Stimulated activated CD8-positive, alpha-beta memory T cell treated with anti-CD3 and anti-CD28 coated beads, Interleukin-7, amount 100 ng/mL, for 24 hours (primary cell): ENCODE data around the gene PIP5K1B.

Experiments used
- DNase-seq: peaks from one replicate; pipeline ENCODE4 v3.0.0-alpha.2; 2020; ENCODE audit warnings: low read depth

The PIP5K1B gene

DNA sequence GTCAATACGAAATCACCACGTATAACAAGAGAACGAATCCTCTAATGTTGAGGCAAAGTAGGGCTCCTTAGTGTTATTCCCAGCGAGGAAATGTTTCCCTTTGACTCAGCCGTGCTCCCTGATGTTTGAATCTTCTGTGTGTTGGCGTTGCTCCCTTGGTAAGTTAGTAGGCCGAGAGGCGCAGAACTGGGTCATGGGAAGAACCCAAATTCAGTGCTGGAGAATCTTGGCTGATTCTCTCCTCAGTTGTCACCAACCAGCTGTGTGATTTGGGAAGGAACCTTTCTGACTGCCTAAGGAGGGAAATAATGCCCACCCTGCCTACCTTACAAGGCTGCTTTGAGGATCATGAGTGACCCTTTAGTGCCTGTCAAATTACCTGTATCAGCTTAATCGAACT lies 286.4 kb downstream of the PIP5K1B start:
- DNase-seq, result no peak

DNA sequence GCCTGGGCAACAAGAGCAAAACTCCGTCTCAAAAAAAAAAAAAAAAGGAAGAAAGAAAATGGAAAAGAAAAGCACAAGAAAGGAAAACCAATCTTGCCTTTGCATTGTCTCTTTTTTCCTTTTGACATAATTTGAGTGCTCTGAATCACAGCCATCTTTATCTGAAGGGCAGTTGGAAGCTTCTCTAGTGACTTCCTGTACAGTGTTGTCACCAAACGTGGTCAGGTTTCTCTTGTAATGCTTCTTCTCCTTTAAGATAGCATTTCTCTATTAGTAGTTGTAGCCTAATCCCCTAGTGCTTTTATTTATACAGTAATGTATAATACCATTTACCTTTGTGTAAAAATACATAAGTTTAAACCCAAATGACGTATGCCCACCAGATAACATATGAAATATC lies 290.7 kb downstream of the PIP5K1B start:
- DNase-seq, result no peak

DNA sequence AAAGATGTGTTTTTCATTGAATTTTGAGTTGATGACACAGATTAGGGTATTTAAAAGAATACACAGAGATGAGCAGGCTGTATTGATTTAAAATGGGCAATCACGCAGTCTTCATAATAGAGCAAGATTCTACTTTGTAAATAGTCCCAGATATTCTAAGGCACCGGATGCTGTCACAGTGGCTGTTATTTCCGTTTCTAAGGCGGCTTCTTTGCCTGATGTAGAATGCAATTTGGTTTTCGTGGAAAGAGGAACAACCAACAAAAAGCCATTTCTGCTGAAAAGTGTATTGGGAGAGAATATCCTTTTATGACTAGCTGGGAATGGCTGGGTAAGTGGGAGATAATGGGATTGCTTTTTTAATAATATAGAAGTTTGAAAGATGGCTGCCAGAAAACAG lies 291.4 kb downstream of the PIP5K1B start:
- no peak for DNase-seq

DNA sequence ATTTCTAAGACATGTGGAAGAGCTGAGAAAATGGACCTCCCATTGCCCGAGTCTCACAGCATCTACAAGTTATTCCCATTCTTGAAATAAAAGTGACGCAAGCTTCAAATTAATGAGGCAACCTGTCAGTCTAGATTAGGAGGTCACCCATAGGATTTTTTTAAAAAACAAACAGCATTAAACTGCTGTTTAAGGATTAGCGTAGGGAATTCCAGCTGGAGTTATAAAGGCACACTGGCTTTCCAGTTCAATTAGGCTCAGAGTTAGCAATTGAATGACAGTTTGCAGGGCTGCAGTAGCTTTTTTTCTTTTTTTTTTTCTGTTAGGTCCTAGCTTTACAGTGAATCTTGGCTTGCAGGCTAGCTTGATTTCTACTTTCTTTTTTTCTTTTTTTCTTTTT lies 292.6 kb downstream of the PIP5K1B start:
- DNase-seq, result no peak

DNA sequence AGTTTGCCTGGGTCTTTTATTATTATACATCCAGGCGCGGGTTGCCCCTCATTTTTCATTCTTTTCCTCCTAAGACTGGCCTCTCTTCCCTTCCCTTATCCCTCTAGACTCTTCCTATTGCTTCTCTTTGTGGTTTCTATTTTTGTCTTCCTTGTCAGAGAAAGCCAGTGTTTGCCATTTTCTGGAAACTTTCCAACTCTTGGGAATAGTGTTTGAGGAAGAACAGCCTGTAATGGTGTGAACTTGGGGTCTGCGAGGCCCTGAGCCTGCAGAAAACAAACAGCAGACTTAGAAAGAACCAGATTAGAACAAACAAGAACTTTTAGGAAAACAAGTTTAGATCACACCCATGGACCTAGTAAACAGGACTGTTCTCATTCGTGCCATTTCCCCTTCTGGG lies 293.3 kb downstream of the PIP5K1B start:
- DNase-seq, result no peak

- DNase-seq, result no peak
These were observed 293.8 kb downstream of the PIP5K1B start for GRCh38 chr9:68998812-68999211.

GRCh38 chr9:68999393-69000105 lies 294.5 kb downstream of the PIP5K1B start:
- peak; percentile 11 for DNase-seq

DNA sequence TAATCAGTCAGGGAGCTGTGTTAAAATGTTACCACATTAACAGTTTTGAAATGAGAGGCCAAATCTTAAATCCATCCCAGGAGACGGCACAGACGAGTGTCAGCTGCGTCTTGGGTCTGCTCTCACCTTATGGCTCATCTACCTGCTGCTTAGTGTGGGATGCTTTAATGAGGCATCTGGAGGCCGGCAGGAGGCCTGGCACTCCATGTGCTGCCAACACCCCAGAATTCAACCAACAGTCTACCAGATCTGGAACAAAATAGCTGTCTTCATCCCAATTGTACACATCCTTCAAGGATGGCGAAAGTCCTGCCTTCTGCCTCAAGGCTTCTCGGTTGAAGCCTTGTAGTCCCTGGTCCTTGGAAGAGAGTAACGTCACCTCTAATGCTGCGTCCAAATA lies 296.9 kb downstream of the PIP5K1B start:
- DNase-seq, result no peak

DNA sequence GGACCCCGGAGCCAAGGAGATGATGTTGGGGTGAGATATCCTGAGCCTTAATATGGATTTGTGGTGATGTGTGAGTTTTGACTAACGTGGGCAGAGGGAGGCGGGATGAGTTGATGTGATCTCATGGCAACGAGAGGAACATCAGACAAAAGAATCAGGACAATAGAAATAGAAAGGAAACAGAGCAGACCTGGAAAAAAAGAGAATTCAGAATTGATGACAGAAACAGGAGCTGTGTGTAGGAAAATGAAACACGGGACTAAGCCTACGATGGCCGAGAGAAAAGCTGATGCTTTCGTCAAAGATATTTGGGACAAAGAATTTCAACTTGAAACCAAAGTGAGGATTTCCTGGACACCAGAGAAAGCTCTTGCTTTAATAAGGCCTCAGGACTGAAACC lies 298.0 kb downstream of the PIP5K1B start:
- no peak for DNase-seq

- no peak for DNase-seq
These were observed 299.8 kb downstream of the PIP5K1B start for GRCh38 chr9:69004836-69005235.

GRCh38 chr9:69009708-69010107 lies 304.7 kb downstream of the PIP5K1B start:
- no peak for DNase-seq

DNA sequence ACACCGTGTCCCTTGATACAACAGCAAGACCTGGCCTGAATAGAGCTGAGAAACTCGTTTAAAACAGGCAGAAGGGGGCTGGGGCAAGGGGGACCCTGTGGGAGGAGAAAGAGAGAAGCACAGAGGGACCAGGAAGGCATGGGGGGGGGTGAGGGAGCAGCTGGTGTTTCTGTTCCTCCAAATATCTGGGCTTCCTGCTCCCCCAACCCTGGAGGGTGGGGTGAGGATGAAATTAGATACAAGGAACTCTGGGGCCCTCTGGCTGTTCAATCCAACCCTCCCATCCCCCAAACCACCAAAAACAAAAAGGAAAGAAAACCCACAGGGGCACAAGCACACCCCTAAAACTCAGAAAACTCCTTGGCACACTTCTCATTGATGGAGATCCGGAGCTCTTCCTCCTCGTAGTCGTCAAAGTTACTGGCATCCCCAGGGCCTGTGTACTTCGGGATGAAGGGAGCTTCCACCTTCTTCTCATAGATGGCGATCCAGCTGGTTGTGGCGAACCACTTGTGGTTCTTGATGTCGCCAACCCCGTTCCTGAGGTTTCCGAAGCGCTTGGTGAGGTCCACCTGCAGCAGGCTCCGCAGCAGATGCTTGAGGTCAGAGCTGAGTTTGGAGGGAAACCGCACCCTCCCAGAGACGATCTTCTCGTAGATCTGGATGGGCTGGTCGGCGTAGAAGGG lies 307.8 kb downstream of the PIP5K1B start:
- DNase-seq, result no peak

GRCh38 chr9:69013382-69013727 lies 308.3 kb downstream of the PIP5K1B start:
- no peak for DNase-seq

DNA sequence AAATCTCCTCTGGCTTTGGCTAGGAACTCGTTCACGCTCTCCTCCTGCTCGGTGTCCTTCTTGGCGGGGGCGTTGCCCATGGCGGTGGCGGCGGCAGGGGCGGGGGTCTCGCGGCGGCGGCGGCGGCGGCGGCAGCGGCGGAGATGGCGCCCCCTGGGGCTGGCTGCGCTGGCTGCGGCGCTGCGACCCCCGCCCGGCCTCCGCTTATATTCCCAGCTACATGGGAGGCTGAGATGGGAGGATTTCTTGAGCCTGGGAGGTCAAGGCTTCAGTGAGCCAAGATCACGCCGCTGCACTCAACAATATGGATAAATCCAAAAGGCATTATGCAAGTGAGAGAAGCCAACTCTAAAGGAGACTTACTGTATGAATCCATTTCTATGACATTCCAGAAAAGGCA lies 309.0 kb downstream of the PIP5K1B start, which contains the start of gene PRKACG:
PRKACG (minus strand) TSS at position 101 of the 400 bp plus-strand sequence; CDS start at position 80, 21 bp downstream.
- no peak for DNase-seq

DNA sequence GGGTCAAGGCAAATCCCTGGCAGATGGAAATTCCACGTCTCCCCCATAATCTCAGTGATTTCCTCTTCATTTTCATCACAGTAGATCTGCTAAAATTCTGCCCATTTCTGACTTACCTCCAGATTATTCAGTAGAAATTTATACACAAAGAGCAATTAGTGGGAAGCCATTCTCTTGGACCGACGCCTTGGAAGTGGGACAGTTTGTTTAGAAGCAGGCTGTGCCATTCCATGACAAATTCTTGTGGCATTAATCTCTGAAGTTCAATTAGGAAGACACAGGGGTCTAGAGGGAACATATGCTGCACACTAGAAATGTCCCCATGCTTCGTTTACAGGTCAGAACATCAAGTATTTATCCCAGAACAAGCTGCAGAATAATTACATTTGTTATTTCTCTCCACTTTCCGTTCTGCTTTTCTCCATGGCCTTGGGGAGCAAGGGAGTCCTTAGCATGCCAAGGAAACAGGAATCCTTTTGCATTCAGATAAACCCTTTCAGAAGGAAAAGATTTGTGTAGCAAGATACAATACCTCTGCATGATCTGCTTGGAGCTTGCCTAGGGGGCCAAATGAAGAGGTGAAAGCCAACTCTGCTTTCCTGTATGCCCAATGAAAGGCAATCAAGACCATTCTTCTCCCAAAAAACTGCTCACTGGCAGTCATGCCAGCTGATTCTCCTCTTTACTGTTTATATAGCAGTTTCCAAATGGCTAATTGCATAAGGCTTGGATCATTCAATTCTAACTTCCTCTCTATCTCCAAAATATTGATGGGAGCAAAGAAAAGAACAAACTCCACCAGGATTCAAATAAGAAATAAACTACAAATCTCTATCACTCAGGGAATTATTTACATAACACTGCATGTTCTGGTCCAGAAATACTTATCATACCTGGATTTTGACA lies 311.4 kb downstream of the PIP5K1B start:
- no peak for DNase-seq

DNA sequence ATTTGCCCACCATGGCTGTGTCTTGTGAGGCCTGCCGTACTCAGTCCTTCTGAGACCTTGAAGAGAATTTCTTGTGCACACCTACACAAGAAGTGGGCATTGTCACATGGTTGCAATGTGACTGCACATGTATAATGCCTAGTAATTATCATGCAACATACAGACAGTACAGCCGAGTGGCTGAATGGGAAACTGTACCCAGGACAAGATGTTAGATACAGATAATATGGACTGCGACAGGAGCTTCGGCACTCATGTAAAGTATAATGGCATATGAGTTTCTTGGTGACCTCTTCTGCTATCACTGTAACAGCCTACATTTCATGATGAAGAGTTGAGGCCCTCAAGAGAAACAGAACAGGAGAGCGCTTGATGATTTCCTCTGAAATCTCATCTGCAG lies 313.7 kb downstream of the PIP5K1B start:
- no peak for DNase-seq

DNA sequence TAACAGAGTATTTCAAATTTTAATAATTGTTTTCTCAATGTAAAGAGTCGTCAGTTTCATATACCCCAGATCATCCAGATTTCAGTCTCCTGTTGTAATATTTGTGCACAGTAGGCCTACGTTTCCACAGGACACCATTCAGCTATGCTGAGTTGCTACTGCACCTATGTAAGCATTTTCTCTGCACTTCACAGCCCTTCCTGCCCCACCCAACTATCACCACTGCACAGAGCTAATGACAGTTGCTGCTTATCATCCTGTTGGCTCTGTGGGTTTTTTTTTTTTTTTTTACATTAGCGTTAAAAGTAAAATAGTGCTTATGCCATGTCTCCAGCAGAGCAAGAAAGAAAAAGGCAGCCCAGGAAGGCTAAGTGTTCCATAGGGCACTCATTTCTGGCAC lies 314.8 kb downstream of the PIP5K1B start:
- DNase-seq, result no peak

DNA sequence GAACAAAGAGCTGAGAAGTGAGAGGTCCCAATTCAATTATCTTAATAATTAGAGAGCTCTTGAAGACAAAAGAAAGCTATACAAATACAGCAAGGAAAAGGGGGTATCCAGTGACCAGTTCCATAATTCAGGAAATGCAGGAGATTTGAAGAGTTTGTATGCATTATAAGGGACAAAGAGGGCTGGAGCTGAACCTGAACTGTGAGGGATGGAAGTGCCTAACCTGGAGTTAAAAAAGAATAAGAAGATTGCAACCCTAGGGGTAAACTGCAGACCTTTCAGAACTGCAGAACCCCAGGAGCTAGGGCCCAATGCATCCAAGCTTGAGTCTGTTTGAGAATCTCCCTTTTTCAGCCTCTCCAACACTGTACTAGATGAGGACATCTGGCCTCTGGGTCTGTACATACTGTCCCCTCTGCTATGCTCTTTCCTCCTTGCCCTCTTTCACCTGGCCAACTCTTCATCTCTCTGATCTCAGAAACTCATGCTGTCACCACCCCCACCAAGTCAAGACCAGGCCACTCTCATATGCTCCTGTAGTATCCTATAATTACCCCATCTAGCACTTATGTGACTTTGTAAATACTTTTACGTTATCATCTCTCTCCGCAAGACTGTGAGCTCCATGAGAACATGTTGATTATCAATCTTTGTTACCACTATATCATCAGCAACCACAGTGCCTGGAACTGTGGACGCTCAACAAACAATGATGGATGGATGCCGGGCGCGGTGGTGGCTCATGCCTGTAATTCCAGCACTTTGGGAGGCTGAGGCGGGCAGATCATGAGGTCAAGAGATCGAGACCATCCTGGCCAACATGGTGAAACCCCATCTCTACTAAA lies 315.5 kb downstream of the PIP5K1B start:
- DNase-seq, result no peak

DNA sequence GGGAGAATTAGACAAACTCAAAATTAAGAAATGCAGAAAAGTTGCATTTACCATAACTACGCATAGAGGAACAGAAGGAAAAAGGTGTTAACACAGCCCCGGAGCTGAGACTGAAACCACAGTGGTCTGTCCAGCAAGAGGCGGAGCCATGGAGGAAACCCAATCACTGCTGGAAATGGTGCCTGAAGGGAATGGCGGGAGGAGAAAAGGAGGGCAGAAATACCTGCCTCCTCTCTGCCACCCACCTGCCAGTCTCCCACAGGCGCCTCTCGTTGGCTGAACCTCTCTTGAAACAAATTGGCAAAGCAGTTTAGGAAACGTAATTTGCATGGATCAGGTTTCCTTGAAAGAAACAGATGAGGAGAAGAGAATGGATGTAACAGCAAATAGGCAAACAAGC lies 318.6 kb downstream of the PIP5K1B start:
- no peak for DNase-seq

DNA sequence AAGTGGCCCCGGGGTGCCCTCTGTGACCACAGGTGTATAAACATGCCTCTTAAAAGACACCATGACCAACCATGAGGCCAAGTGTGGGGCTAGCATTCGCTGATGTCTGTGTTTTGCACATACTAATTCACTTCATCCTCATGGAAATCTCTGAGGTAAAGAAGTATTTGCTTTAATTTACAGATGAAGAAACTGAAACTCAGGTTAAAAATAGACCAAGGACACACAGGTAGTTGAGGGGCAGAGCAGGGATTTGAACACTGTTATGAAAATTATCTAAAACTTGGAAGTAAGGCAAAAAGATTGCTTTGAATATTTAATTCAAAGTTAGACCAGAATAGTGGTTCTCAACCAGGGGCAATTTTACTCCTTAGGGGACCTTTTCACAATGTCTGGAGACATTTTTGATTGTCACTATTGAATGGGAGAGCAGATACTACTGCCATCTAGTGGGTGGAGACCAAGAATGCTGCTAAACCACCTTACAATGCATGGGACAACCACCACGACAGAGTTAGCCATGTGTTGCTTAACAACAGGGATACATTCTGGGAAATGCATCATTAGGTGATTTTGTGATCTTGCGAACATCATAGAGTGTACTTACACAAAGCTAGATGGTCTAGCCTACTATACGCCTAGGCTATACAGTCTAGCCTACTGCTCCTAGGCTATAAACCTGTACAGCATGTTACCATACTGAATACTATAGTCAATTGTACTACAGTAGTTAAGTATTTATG lies 322.5 kb downstream of the PIP5K1B start:
- DNase-seq, result no peak

GRCh38 chr9:69028754-69029153 lies 323.7 kb downstream of the PIP5K1B start:
- no peak for DNase-seq
